ENCODE data around the gene TMEM184A. TPM values are rescaled to one million over a fixed set of nuclear protein-coding genes. Genes with fewer than 3 reads are reported as not detected.

Gene TMEM184A
- total RNA-seq, 1 donor from 2014 or later = 129 TPM

DNA sequence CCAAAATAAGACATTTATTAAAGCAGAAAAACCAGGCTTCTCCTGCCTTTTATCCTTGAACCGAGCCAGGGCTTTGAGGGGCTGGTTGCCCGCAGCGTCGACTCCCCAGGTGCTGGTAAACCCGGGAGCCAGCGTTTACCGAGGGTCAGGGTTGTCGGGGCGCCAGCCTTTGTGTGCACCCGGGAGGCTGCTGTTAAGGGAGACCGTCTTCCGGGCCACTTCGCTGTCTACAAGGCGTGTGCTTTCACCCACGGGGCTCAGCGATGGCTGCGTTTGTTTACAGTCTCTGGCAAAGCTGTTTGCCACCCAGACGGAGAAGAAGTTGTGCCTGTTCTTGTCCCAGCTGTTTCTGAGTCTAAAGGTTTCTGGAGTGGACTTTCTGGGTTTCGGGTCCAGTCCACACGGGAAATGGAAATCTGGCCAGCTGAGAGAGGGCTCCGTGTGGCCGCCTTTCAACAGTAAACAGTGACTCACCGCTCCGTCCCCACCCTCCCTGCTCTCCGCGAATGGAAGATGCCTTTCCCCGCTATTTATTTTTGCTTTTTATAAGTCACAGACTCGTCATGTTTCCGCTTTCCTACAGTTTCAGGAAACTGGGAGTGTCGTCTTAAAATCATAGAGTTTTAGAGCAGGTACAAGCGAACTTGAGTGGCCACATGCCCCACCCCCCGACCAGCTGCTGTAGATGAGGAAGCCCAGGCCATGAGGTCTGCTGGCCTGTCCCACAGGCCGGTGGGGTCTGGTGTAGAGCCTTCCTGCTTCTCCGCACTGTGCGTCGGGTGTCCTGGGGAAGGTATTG is 23.4 kb downstream of the TMEM184A start:
- Histone ChIP-seq H3K4me3 (peak overlapping the region; percentile 70 to 95), H3K27me3 (no peaks in the 10 kb centered on the region), H3K9me3 (no peaks in the 10 kb centered on the region), H3K36me3 (no peaks in the 10 kb centered on the region), H3K27ac (peak overlapping the region; percentile 99), H3K4me1 (peaks cover 60% of the 10 kb centered on the region)
- intact Hi-C loops (cut with DNase I) = loop anchor here (5.0 kb wide), 1 partner anchor 40 kb away; the partner anchor contains the start of gene PSMG3
- TF ChIP-seq POLR2A (IDR thresholded peaks at IDR 0.05) (peak in 1 of 2 donors; percentile 62), POLR2AphosphoS5 (IDR thresholded peaks at IDR 0.05; ENCODE audit: insufficient read depth in 1 of 2, low read depth in 1 of 2) (peak; percentile 80 to 97), CTCF (IDR thresholded peaks at IDR 0.05) (no peak)
- DNase-seq (ENCODE audit: extremely low spot score in 2 of 2) = no peak

GRCh38 chr7:1531979-1532455 is 24.0 kb downstream of the TMEM184A start:
- Histone ChIP-seq H3K4me1 (peaks cover 56% of the 10 kb centered on the region), H3K27me3 (no peaks in the 10 kb centered on the region)

GRCh38 chr7:1531263-1531978 is 24.6 kb downstream of the TMEM184A start:
- Histone ChIP-seq H3K27me3 (no peaks in the 10 kb centered on the region), H3K9me3 (no peaks in the 10 kb centered on the region), H3K4me3 (peak overlapping the region; percentile 70 to 95), H3K27ac (peak overlapping the region; percentile 99), H3K4me1 (peaks cover 56% of the 10 kb centered on the region), H3K36me3 (no peaks in the 10 kb centered on the region)
- TF ChIP-seq CTCF (IDR thresholded peaks at IDR 0.05) = no peak
- TF ChIP-seq POLR2AphosphoS5 (IDR thresholded peaks at IDR 0.05; ENCODE audit: insufficient read depth in 1 of 2, low read depth in 1 of 2) = peak in 1 of 2 donors; percentile 56
- intact Hi-C loops (cut with DNase I) = loop anchor here (5.0 kb wide), 1 partner anchor 41 kb away; the partner anchor contains the start of gene PSMG3
- DNase-seq (ENCODE audit: extremely low spot score in 2 of 2) = no peak

More at GRCh38 chr7:1531979-1532455, 24.0 kb downstream of the TMEM184A start:
- H3K9me3 ChIP-seq = no peaks in the 10 kb centered on the region
- intact Hi-C loops (cut with DNase I) = loop anchor here (5.0 kb wide), 1 partner anchor 40 kb away; the partner anchor contains the start of gene PSMG3
- peak overlapping the region; percentile 99 for H3K27ac ChIP-seq
- no peak for DNase-seq (ENCODE audit: extremely low spot score in 2 of 2)
- peak overlapping the region; percentile 70 to 95 for H3K4me3 ChIP-seq
- no peak for TF ChIP-seq POLR2AphosphoS5 (IDR thresholded peaks at IDR 0.05; ENCODE audit: insufficient read depth in 1 of 2, low read depth in 1 of 2)
- no peak for TF ChIP-seq POLR2A (IDR thresholded peaks at IDR 0.05)
- no peak for TF ChIP-seq CTCF (IDR thresholded peaks at IDR 0.05)
- H3K36me3 ChIP-seq = no peaks in the 10 kb centered on the region

GRCh38 chr7:1530946-1531262 is 25.1 kb downstream of the TMEM184A start:
- intact Hi-C loops (cut with DNase I) = loop anchor here (5.0 kb wide), 1 partner anchor 41 kb away; the partner anchor contains the start of gene PSMG3
- peak overlapping the region; percentile 70 to 95 for H3K4me3 ChIP-seq
- no peaks in the 10 kb centered on the region for H3K36me3 ChIP-seq
- peaks cover 52% of the 10 kb centered on the region for H3K4me1 ChIP-seq
- TF ChIP-seq POLR2A (IDR thresholded peaks at IDR 0.05) (no peak), POLR2AphosphoS5 (IDR thresholded peaks at IDR 0.05; ENCODE audit: insufficient read depth in 1 of 2, low read depth in 1 of 2) (no peak), CTCF (IDR thresholded peaks at IDR 0.05) (no peak)
- no peak for DNase-seq (ENCODE audit: extremely low spot score in 2 of 2)
- no peaks in the 10 kb centered on the region for H3K9me3 ChIP-seq
- no peaks in the 10 kb centered on the region for H3K27me3 ChIP-seq
- peak overlapping the region; percentile 99 for H3K27ac ChIP-seq
